Adrenal gland (tissue), 5 donors: ENCODE data around the gene LPP.

Experiments
- CTCF ChIP-seq, 6 experiments: fragments of 450-650 bp in 4 of 6; fragments of 200-600 bp in 2 of 6; sonication (generic) in 1 of 6; IDR thresholded peaks; 1 replicate in 5 of 6; 2 replicates in 1 of 6; pipeline versions ENCODE4 v1.5.1 to v1.8.0; 2016 to 2021; ENCODE audit warnings: antibody characterized with exemption in 6 of 6, mild to moderate bottlenecking in 2 of 6, moderate library complexity in 1 of 6
- POLR2A ChIP-seq, 2 donors: fragments of 450-650 bp; IDR thresholded peaks; one replicate each; pipeline ENCODE4 v1.6.1; 2017; ENCODE audit warnings: antibody characterized with exemption in 2 of 2, mild to moderate bottlenecking in 2 of 2, moderate library complexity in 1 of 2
- donor health status: DM: no; HTN: no; CAD: no.

GRCh38 chr3:188239035-188239434 is 85.1 kb downstream of the LPP start:
- TF ChIP-seq POLR2A (IDR thresholded peaks at IDR 0.05) (no peak), CTCF (IDR thresholded peaks at IDR 0.05) (no peak)
